Measurements from ENCODE around the gene ACP6. TPM values are rescaled to one million over a fixed set of nuclear protein-coding genes. Genes with fewer than 3 reads are reported as not detected.

The ACP6 gene
- total RNA-seq, 1 donor from 2014 or later = 10.9 TPM

GRCh38 chr1:147664206-147664605, 6.1 kb downstream of the ACP6 start:
- TF ChIP-seq, protein P1, sequence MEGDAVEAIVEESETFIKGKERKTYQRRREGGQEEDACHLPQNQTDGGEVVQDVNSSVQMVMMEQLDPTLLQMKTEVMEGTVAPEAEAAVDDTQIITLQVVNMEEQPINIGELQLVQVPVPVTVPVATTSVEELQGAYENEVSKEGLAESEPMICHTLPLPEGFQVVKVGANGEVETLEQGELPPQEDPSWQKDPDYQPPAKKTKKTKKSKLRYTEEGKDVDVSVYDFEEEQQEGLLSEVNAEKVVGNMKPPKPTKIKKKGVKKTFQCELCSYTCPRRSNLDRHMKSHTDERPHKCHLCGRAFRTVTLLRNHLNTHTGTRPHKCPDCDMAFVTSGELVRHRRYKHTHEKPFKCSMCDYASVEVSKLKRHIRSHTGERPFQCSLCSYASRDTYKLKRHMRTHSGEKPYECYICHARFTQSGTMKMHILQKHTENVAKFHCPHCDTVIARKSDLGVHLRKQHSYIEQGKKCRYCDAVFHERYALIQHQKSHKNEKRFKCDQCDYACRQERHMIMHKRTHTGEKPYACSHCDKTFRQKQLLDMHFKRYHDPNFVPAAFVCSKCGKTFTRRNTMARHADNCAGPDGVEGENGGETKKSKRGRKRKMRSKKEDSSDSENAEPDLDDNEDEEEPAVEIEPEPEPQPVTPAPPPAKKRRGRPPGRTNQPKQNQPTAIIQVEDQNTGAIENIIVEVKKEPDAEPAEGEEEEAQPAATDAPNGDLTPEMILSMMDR (IDR thresholded peaks at IDR 0.05; ENCODE audit: borderline replicate concordance) = no peak
- H3K4me3 ChIP-seq = no peak overlapping the region
- no peaks in the 10 kb centered on the region for H3K27me3 ChIP-seq (ENCODE audit: low read depth)
- intact Hi-C loops (cut with micrococcal nuclease) = no loop called here
- peaks cover 8% of the 10 kb centered on the region for H3K9me3 ChIP-seq (replicated peaks)
- no peak for DNase-seq
- peaks cover 9% of the 10 kb centered on the region for H3K4me1 ChIP-seq
- no peak overlapping the region for H3K27ac ChIP-seq (replicated peaks)
- peaks cover 9% of the 10 kb centered on the region for H3K36me3 ChIP-seq

GRCh38 chr1:147654511-147654910, 15.8 kb downstream of the ACP6 start:
- Histone ChIP-seq H3K9me3 (replicated peaks) (no peaks in the 10 kb centered on the region), H3K4me1 (no peaks in the 10 kb centered on the region), H3K4me3 (no peak overlapping the region), H3K27me3 (ENCODE audit: low read depth) (no peaks in the 10 kb centered on the region), H3K36me3 (peaks cover 79% of the 10 kb centered on the region), H3K27ac (replicated peaks) (no peak overlapping the region)
- intact Hi-C loops (cut with micrococcal nuclease) = no loop called here
- TF ChIP-seq, protein P1 (IDR thresholded peaks at IDR 0.05; ENCODE audit: borderline replicate concordance) = no peak
- no peak for DNase-seq

DNA sequence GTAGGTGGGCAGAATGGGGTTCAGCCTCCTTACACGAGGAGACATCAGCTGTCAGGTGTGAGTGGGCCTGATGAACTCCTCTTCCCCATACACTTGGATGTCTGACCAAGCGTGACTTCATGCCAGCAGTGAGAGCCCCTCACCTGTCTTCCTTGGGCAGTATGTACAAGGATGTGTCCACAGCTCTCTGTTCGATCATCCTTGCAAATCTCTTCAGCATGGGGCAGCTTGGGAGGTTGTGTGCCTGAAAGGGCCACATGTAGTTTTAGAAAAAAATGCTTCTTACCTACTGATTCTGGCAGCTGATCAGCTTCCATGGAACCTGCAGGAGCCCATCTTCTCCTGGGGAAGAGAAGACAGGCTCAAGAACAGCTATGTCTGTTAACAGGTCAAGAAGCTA, 18.0 kb downstream of the ACP6 start:
- TF ChIP-seq, protein P1 (IDR thresholded peaks at IDR 0.05; ENCODE audit: borderline replicate concordance) = no peak
- Histone ChIP-seq H3K4me3 (no peak overlapping the region), H3K36me3 (peaks cover 81% of the 10 kb centered on the region), H3K27me3 (ENCODE audit: low read depth) (no peaks in the 10 kb centered on the region), H3K27ac (replicated peaks) (no peak overlapping the region), H3K4me1 (no peaks in the 10 kb centered on the region), H3K9me3 (replicated peaks) (no peaks in the 10 kb centered on the region)
- intact Hi-C loops (cut with micrococcal nuclease) = no loop called here
- DNase-seq = no peak

- TF ChIP-seq, protein P1 (IDR thresholded peaks at IDR 0.05; ENCODE audit: borderline replicate concordance) = no peak
- H3K27me3 ChIP-seq (ENCODE audit: low read depth) = no peaks in the 10 kb centered on the region
- no peaks in the 10 kb centered on the region for H3K9me3 ChIP-seq (replicated peaks)
- H3K27ac ChIP-seq (replicated peaks) = no peak overlapping the region
- DNase-seq = no peak
- no peak overlapping the region for H3K4me3 ChIP-seq
- intact Hi-C loops (cut with micrococcal nuclease) = no loop called here
- peaks cover 80% of the 10 kb centered on the region for H3K36me3 ChIP-seq
- H3K4me1 ChIP-seq = no peaks in the 10 kb centered on the region
These were observed 18.9 kb downstream of the ACP6 start for GRCh38 chr1:147651466-147651865.

- H3K36me3 ChIP-seq = peaks cover 67% of the 10 kb centered on the region
- no peaks in the 10 kb centered on the region for H3K4me1 ChIP-seq
- H3K9me3 ChIP-seq (replicated peaks) = no peaks in the 10 kb centered on the region
- TF ChIP-seq, protein P1 (IDR thresholded peaks at IDR 0.05; ENCODE audit: borderline replicate concordance) = no peak
- no peak for DNase-seq
- no peaks in the 10 kb centered on the region for H3K27me3 ChIP-seq (ENCODE audit: low read depth)
- intact Hi-C loops (cut with micrococcal nuclease) = loop anchor here (10.0 kb wide), 1 partner anchor 246 kb away; no protein-coding TSS in a partner anchor
- no peak overlapping the region for H3K4me3 ChIP-seq
- H3K27ac ChIP-seq (replicated peaks) = no peak overlapping the region
These were observed 21.4 kb downstream of the ACP6 start for GRCh38 chr1:147648933-147649332.
